ENCODE measurements around the gene B4GALT4.
"Not testable (repeated sequence)": the region's sequence is repeated elsewhere in the genome, so short reads cannot be mapped to it uniquely, and the experiment has no call there.

B4GALT4 gene

DNA sequence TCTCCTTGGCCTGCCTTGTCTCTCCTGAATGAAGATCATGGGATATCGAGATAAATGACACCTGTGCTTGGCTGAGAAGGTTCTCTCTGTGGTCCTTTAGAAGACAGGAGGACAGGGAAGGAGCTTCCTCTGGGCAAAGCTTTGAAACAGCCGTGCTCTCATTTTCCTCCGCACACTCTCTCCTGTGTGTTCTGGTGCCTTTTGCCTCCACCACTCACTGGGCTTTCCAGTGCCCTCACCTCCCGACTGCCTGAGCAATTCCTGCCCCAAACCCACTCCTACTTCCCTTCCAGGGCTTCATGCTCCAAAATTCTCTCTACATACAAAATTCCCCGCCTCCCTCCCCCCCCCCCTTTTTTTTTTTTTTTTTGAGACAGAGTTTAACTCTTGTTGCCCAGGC lies 35.0 kb downstream of the B4GALT4 start:
- no peak for DNase-seq (ENCODE audit: low read depth in 2 of 3, low spot score in 2 of 3)

GRCh38 chr3:119205209-119205608 lies 35.5 kb downstream of the B4GALT4 start:
- no peak for DNase-seq (ENCODE audit: low read depth in 2 of 3, low spot score in 2 of 3)

- no peak for DNase-seq (ENCODE audit: low read depth in 2 of 3, low spot score in 2 of 3)
Measured at GRCh38 chr3:119195911-119196310, 44.8 kb downstream of the B4GALT4 start.

DNA sequence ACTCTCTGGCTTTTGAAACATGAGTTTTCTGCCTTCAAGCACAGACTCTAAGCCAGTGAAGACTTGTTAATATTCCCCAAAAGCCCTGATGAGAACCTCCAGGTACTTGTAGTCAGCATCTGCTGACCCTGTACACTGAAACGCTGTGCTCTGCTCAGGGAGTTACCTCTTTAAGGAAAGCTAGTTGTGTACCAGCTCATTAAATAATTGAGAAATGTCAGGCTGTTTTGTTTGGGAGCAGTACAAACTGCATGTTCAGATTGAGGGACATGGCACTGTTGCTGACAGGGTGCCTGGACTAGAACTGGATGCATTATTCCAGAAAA lies 45.6 kb downstream of the B4GALT4 start:
- no peak for DNase-seq (ENCODE audit: low read depth in 2 of 3, low spot score in 2 of 3)

DNA sequence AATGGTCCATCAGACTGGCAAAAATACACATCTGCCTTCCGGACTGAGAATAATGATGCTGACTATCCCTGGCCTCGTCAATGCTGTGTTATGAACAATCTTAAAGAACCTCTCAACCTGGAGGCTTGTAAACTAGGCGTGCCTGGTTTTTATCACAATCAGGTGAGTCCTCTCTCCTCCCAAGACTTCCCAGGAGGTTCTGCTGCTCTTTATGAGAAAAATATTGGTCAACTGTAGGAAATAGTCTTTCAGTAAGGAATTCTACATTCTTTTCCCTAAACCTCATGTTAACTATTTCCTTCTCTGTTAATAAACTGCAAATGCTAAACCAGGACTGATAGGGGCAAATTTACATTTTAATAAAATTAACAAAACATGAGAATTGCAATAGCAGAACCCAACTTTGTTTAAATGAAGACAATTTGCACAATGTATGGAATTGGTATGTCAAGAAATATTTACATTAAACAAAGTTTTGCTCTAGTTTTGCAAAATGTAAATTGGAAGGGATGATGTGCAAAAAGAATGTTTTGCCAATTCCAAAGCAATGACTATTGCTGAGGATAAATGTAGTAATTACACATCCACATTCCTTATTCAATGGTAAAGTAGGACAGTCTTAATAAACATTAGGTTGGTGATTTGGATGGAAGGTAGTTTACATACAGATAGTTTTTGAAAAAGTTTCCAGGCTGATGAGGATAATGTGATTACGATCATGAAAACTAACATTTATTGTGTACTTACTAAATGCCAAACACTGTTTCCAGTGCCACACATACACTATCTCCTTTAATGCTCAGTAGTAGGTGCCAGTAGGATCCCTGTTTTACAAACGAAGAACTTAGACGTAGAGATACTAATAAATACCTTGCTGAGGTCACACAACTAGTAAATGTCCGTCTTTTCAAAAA lies 46.2 kb downstream of the B4GALT4 start:
- DNase-seq (ENCODE audit: low read depth in 2 of 3, low spot score in 2 of 3): no peak

DNA sequence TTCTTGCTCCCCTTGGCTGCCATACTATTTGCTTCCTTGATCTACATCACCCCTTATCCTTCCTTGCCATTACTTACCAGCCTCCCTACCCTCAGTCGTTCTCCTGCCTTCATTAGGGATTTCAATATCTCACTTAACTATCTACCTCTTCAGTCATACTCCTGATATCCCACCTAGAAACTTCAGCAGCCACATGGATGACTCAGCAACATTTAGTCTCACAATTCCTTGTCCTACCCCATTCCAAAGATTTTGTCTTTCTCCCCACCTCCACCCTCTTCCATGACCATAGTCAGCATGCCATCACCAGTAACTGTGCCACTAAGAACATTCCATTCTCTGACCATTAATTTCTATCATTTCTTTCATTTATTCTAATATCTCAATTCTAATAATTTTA lies 48.9 kb downstream of the B4GALT4 start:
- DNase-seq (ENCODE audit: low read depth in 2 of 3, low spot score in 2 of 3): no peak

DNA sequence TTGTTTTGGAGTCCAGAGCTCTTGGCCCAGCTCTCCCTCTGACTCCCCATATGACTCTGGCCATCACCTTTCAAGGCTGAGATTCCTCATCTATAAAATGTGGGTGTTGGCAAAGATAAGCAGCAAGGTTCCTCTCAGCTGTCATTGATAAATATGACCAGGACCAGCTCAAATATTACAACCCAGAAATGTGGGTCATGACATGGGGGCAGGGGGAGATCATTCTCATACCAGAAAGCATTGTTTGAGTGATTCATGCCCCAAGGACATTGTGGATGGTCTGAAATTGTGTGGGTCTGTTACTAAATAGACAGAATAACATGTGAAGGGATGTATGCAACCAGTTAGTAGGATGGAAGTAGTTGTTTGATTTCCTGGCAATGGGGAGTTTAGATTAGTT lies 53.4 kb downstream of the B4GALT4 start:
- no peak for DNase-seq (ENCODE audit: low read depth in 2 of 3, low spot score in 2 of 3)

DNA sequence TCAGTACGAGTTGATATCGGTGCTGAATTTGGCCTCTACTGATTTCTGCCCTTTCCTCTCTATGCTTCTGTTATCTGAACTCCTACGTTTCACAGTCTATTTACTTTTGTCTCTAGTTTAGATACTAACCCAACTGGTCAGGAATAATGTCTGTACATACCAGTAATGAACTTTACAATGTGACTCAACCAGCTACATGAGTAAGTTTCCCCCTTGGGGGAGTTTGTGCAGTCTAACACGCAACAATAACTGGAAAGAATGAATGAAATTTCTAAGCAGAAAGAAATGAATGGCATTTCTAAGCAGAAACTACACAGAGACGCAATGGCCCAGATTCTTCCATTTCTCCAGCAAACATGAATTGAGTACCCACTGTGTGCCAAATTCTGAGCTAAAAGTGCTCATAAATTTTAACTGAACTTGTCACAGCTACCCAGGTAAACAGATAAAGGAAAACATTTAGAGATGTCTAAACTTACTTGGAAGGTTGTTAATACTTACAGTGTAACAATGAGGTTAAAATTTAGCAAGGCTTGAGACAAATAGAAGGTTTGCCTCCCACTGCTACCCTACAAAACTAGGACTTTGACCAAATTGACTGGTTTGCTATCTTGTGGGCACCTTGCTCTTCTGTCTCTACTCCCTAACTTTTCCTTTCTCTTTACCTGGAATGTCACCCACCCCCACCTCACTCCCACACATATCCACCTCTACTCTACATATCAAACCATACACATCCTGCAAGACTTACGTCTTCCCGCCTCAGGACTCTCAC lies 55.7 kb downstream of the B4GALT4 start:
- DNase-seq (ENCODE audit: low read depth in 2 of 3, low spot score in 2 of 3): no peak

GRCh38 chr3:119184111-119184510 lies 56.6 kb downstream of the B4GALT4 start:
- no peak for DNase-seq (ENCODE audit: low read depth in 2 of 3, low spot score in 2 of 3)

DNA sequence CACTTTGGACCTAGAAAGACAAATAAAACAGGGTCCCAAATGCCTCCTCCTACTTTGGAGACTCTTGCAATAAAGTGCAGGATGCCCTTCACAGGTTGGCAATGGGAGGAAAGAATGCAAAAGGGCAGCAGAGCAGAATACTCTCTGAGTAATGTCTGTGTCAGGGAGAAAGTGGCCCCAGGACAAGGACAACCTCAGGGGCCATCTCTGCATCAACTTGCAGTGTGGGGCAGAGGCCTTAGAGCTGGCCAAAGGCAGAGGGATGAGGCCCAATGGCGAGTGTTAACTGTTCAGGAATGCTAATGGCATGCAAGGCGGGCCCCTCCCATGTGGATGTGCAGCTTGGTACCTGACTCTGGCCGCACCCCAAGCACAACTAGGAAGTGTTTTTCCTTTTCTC lies 58.9 kb downstream of the B4GALT4 start:
- DNase-seq (ENCODE audit: low read depth in 2 of 3, low spot score in 2 of 3): no peak

DNA sequence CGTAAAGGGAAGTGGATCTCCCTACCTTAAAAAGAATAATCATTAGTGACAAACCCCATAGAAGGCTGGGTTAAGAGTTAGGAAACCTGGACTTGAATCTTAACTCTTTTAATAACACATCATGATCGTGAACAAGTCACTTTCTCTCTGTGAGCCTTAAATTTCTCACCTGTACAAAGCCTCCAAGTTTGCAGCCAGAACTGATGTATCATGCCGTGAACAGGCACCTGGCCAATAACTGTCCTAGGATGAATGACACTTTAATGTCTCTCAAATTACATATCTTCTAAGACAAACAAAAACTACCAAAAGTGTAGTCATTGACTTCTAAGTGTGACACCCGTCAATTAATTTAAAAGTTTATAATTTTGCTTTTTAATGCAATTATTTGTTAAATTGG lies 63.4 kb downstream of the B4GALT4 start:
- no peak for DNase-seq (ENCODE audit: low read depth in 2 of 3, low spot score in 2 of 3)

GRCh38 chr3:119176778-119177177 lies 63.9 kb downstream of the B4GALT4 start:
- DNase-seq (ENCODE audit: low read depth in 2 of 3, low spot score in 2 of 3): no peak

GRCh38 chr3:119175872-119176756 lies 64.6 kb downstream of the B4GALT4 start:
- no peak for DNase-seq (ENCODE audit: low read depth in 2 of 3, low spot score in 2 of 3)

- DNase-seq (ENCODE audit: low read depth in 2 of 3, low spot score in 2 of 3): no peak
Measured at GRCh38 chr3:119173325-119173724, 67.4 kb downstream of the B4GALT4 start, which contains the start of gene UPK1B. UPK1B (plus strand) TSS chr3:119173598; CDS start chr3:119186742, 13,144 bp downstream.

- DNase-seq (ENCODE audit: low read depth in 2 of 3, low spot score in 2 of 3): no peak
Measured at GRCh38 chr3:119170821-119171220, 69.9 kb downstream of the B4GALT4 start.

DNA sequence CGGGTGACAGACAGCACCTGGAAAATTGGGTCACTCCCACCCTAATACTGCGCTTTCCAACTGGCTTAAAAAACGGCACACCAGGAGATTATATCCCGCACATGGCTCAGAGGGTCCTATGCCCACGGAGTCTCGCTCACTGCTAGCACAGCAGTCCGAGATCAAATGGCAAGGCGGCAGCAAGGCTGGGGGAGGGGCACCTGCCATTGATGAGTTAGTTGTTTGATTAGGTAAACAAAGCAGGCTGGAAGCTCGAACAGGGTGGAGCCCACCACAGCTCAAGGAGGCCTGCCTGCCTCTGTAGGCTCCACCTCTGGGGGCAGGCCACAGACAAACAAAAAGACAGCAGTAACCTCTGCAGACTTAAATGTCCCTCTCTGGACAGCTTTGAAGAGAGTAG lies 75.9 kb downstream of the B4GALT4 start:
- not testable (repeated sequence) for DNase-seq (ENCODE audit: low read depth in 2 of 3, low spot score in 2 of 3)
